Endothelial cell of umbilical vein (primary cell): ENCODE results near the gene IL2RG. TPM values are rescaled to one million over a fixed set of nuclear protein-coding genes. Genes with fewer than 3 reads are reported as not detected.

Experiments used
- BruUV-seq: library from RNA; stranded (reverse); fragments of 400-500 nt; replicated peaks from 2 replicates; lab custom pipeline; 2021; lab: Mats Ljungman, UMichigan
- CTCF ChIA-PET: fragments of 300-600, 350-600 bp; sonication (Branson Sonifier 250); formaldehyde crosslinking; loops from one replicate; lab custom pipeline; 2021; ENCODE audit warnings: antibody characterized with exemption, inconsistent platforms; lab: Charles Lee
- POLR2A ChIA-PET: fragments of 300-600, 350-600 bp; sonication (Branson Sonifier 250); formaldehyde crosslinking; loops from one replicate; lab custom pipeline; 2021; ENCODE audit warnings: antibody characterized with exemption, inconsistent platforms; lab: Charles Lee
- DNase-seq: peaks from one replicate; pipeline ENCODE4 v3.0.0-alpha.2; 2011; ENCODE audit warnings: low read depth, low spot score
- FAIRE-seq: peaks from 2 replicates; lab custom pipeline; 2011; peaks lifted over from hg19 to GRCh38; lab: Jason Lieb, UNC
- H2AFZ ChIP-seq: 2 replicates; pipeline ENCODE4 v1.6.0; 2012; ENCODE audit warnings: low read depth, low read length, control low read depth, inconsistent platforms
- H3K27ac ChIP-seq: 2 replicates; pipeline ENCODE4 v1.5.1; 2011; ENCODE audit warnings: low read depth, mild to moderate bottlenecking, control low read depth, low read length, moderate library complexity; ENCODE audit not compliant: insufficient read depth
- H3K27me3 ChIP-seq, 2 experiments: 2 replicates each; pipeline versions ENCODE4 v1.6.0 to v1.6.1; 2011; ENCODE audit warnings: low read length in 2 of 2, mixed read lengths in 1 of 2; ENCODE audit not compliant: control insufficient read depth in 2 of 2, insufficient read depth in 2 of 2
- H3K36me3 ChIP-seq, 2 experiments: 2 replicates in 1 of 2; 3 replicates in 1 of 2; pipeline ENCODE4 v1.5.1; 2011; ENCODE audit warnings: low read length in 2 of 2, mild to moderate bottlenecking in 1 of 2, moderate library complexity in 1 of 2; ENCODE audit not compliant: control insufficient read depth in 2 of 2, insufficient read depth in 2 of 2; ENCODE audit errors: extremely low read depth in 1 of 2
- H3K4me1 ChIP-seq: 3 replicates; pipeline ENCODE4 v1.5.1; 2011; ENCODE audit warnings: mild to moderate bottlenecking, low read length; ENCODE audit not compliant: control insufficient read depth, insufficient read depth; ENCODE audit errors: extremely low read depth
- H3K4me2 ChIP-seq: 2 replicates; pipeline ENCODE4 v1.6.1; 2011; ENCODE audit warnings: low read length, control low read depth, mixed read lengths; ENCODE audit not compliant: insufficient read depth
- H3K4me3 ChIP-seq, 3 experiments: fragments of 200-600 bp in 1 of 3; sonication (generic), shearing (Covaris generic) in 1 of 3; replicated peaks in 1 of 3; 2 replicates each; pipeline ENCODE4 v1.5.1; 2011 to 2016; ENCODE audit warnings: control low read depth in 3 of 3, low read length in 3 of 3, mild to moderate bottlenecking in 2 of 3, inconsistent platforms in 1 of 3, low read depth in 1 of 3, moderate library complexity in 1 of 3; ENCODE audit not compliant: insufficient read depth in 1 of 3
- H3K79me2 ChIP-seq: 2 replicates; pipeline ENCODE4 v1.6.0; 2012; ENCODE audit warnings: low read length, inconsistent platforms; ENCODE audit not compliant: control insufficient read depth, insufficient read depth
- H3K9ac ChIP-seq: replicated peaks from 2 replicates; pipeline ENCODE3; 2011; ENCODE audit warnings: low read length, control low read depth; ENCODE audit not compliant: insufficient read depth; ENCODE audit errors: extremely low read depth
- H3K9me1 ChIP-seq: replicated peaks from 3 replicates; pipeline ENCODE4 v1.6.0; 2011; ENCODE audit warnings: mild to moderate bottlenecking, low read length; ENCODE audit not compliant: control insufficient read depth, insufficient read depth; ENCODE audit errors: extremely low read depth
- H3K9me3 ChIP-seq: replicated peaks from 2 replicates; pipeline ENCODE4 v1.5.1; 2012; ENCODE audit warnings: low read length, inconsistent platforms; ENCODE audit not compliant: control insufficient read depth, insufficient read depth
- H4K20me1 ChIP-seq: replicated peaks from 2 replicates; pipeline ENCODE3; 2011; ENCODE audit warnings: mild to moderate bottlenecking, low read length; ENCODE audit not compliant: control insufficient read depth, insufficient read depth; ENCODE audit errors: extremely low read depth
- FOS ChIP-seq: IDR thresholded peaks from 2 replicates; pipeline ENCODE4 v1.6.1; 2011; ENCODE audit warnings: mild to moderate bottlenecking, low read length, moderate library complexity, borderline replicate concordance; ENCODE audit not compliant: insufficient read depth
- GATA2 ChIP-seq: IDR thresholded peaks from 2 replicates; pipeline ENCODE4 v1.7.0; 2011; ENCODE audit warnings: low read depth, mild to moderate bottlenecking, moderate library complexity, mixed read lengths, low read length; ENCODE audit not compliant: insufficient read length, insufficient read depth
- JUN ChIP-seq: IDR thresholded peaks from 2 replicates; pipeline ENCODE4 v1.6.1; 2011; ENCODE audit warnings: borderline replicate concordance, low read depth; ENCODE audit not compliant: insufficient read length, insufficient read depth
- POLR2A ChIP-seq: IDR thresholded peaks from 2 replicates; pipeline ENCODE4 v1.6.1; 2012; ENCODE audit warnings: low read depth, mild to moderate bottlenecking, control low read depth, low read length
- POLR2AphosphoS5 ChIP-seq: IDR thresholded peaks from 2 replicates; pipeline ENCODE4 v1.6.1; 2012; ENCODE audit warnings: low read depth, mild to moderate bottlenecking, control low read depth, low read length, moderate library complexity; ENCODE audit not compliant: insufficient read depth
- dilution Hi-C: fragments of 300-500 bp; cut with MboI; formaldehyde crosslinking; loops from one replicate; pipeline ENCODE4 v1.15.0; 2019; ENCODE audit warnings: low sequenced_read_pairs; ENCODE audit not compliant: extremely low pct_ligation_motif_present
- intact Hi-C: fragments of 100-400 bp; cut with micrococcal nuclease; formaldehyde crosslinking; loops from one replicate; pipeline ENCODE4 v1.10.0; 2022
- polyA plus RNA-seq, 4 experiments: library from polyadenylated mRNA; depleted of rRNA in 3 of 4; stranded (reverse) in 3 of 4; unstranded in 1 of 4; fragments of >200 nt; gene quantifications; 2 replicates each; pipeline versions ENCODE4 v1.2.1 to v1.2.3, GENCODE V29; 2011 to 2012; ENCODE audit warnings: missing spikeins in 1 of 4
- total RNA-seq: library from RNA; stranded (reverse); gene quantifications from 2 replicates; pipeline ENCODE4 v1.2.3, GENCODE V29; 2021

The IL2RG gene
- total and polyA plus RNA-seq, 2 donors (not counting 3 experiments of a cell fraction or from before 2014, with no cell fraction given) = 0.07 TPM; not detected in 1

DNA sequence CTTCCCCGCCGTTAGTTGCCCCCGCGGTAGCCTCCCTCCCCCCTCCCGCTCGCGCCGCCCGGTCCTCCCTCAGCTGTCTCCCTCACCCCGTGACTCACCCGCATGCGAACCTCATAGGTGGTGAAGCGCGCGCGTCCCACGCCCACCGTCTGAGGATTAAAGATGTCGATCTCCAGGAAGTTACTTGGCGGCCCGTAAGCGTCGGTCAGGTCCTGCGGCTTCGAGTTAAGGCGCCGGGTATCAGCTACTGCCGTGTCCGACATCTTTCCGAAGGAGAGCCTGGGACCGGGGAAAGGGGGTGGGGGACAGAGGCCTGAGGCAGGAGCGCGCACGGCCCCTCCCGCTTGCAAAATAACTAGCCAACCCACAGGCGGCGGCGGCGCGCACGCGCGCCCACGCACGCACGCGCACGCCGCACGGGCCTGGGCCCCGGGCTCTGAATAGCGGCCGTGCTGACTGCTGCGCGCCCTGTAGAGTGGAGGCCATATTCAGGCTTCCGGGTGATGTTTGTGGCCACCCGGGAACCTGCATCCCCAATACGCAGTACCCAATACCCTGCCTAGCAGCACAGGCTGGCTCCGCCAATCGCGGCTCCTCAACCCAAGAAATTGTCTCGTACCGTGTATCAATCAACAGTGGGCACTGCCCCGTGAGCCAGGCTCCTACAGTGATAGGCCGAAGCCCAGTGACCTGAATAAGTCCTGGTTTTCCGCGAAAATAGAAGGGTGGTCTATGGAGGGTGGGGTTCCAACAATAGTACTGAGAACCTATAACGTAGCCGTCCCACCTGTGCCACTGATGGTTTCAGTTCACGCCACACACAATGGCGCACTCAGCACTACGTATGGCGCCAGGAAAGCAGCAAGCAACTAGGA, 43.1 kb downstream of the IL2RG start, which contains the start of gene SNX12:
SNX12 (minus strand) TSS at position 291 of the 875 bp plus-strand sequence; CDS start at position 263, 28 bp downstream.
- CTCF ChIA-PET = no interaction called here
- BruUV-seq = no TSS peak
- no peak for TF ChIP-seq GATA2
- TF ChIP-seq POLR2AphosphoS5 = peak; percentile 53
- peak; percentile 74 for TF ChIP-seq POLR2A
- peak; percentile 29 for TF ChIP-seq FOS
- Histone ChIP-seq H3K27ac (peak within 1 kb of the TSS; percentile 57), H3K9me1 (no peaks in the 10 kb centered on the region), H2AFZ (peak within 1 kb of the TSS; percentile 79), H3K79me2 (peaks cover 31% of the 10 kb centered on the region), H3K27me3 (no peaks in the 10 kb centered on the region), H3K9me3 (no peaks in the 10 kb centered on the region), H3K4me3 (peak within 1 kb of the TSS; percentile 79 to 97 (median 97)), H4K20me1 (no peaks in the 10 kb centered on the region), H3K36me3 (no peaks in the 10 kb centered on the region), H3K9ac (peak within 1 kb of the TSS; percentile 82), H3K4me2 (peak within 1 kb of the TSS; percentile 95), H3K4me1 (no peaks in the 10 kb centered on the region)
- intact Hi-C loops (loop anchor here (1.0 kb wide), 3 partner anchors 28 to 61 kb away; partner anchors contain the start of gene MED12), dilution Hi-C loops (no loop called here)
- POLR2A ChIA-PET = interaction anchor here (0.5 to 0.6 kb wide), 2 partner anchors 216 to 464 kb away, joined by 3 to 4 read pairs; partner anchors contain the start of gene OGT
- DNase-seq (peak; percentile 94), FAIRE-seq (peak; percentile 99)

DNA sequence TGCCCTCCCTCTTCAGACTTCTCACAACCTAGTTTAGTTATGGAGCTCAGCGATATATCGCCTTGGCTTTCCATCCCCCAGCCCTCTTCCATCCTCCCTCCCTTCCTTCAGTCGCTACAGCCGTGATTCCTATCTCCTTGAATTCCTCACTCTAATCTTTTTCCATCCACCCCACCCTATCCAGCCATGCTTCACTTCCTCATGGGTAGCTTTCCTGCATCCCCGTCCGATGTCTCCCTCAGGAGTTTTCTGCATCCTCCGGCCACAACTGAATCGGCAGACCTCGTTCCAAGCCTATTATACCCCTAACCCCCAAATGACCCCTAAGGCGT, 43.7 kb downstream of the IL2RG start:
- no peaks in the 10 kb centered on the region for H3K4me1 ChIP-seq
- DNase-seq (no peak), FAIRE-seq (no peak)
- H3K79me2 ChIP-seq = peaks cover 31% of the 10 kb centered on the region
- TF ChIP-seq JUN = no peak
- CTCF ChIA-PET = no interaction called here
- H3K4me2 ChIP-seq = peak overlapping the region; percentile 95
- H3K9ac ChIP-seq = peak overlapping the region; percentile 82
- no peaks in the 10 kb centered on the region for H3K27me3 ChIP-seq
- H4K20me1 ChIP-seq = no peaks in the 10 kb centered on the region
- peak overlapping the region; percentile 57 for H3K27ac ChIP-seq
- dilution Hi-C loops = no loop called here
- POLR2A ChIA-PET = interaction anchor here (0.5 to 0.8 kb wide), 3 partner anchors 216 to 1210 kb away, joined by 3 to 4 read pairs (median 3); partner anchors contain the start of genes OGT and RPS4X
- intact Hi-C loops = loop anchor here (1.0 kb wide), 3 partner anchors 29 to 62 kb away; partner anchors contain the start of gene MED12
- no peaks in the 10 kb centered on the region for H3K36me3 ChIP-seq
- H3K9me1 ChIP-seq = no peaks in the 10 kb centered on the region
- no peaks in the 10 kb centered on the region for H3K9me3 ChIP-seq
- peak overlapping the region; percentile 79 to 97 (median 97) for H3K4me3 ChIP-seq
- BruUV-seq = no TSS peak
- H2AFZ ChIP-seq = peak overlapping the region; percentile 79
